AG09319 (cell line): ENCODE measurements around the gene PA2G4.

ENCODE experiments used
- DNase-seq: peaks from one replicate; pipeline ENCODE4 v3.0.0-alpha.2; 2010; ENCODE audit warnings: low read depth; ENCODE audit errors: extremely low read depth
- CTCF ChIP-seq: IDR thresholded peaks from 2 replicates; pipeline ENCODE4 v1.5.1; 2011; ENCODE audit warnings: low read depth, mild to moderate bottlenecking, inconsistent platforms, low read length, moderate library complexity

Gene PA2G4

GRCh38 chr12:56119361-56119796, 15.0 kb downstream of the PA2G4 start:
- TF ChIP-seq CTCF, result peak; percentile 74
- peak; percentile 81 for DNase-seq

GRCh38 chr12:56120158-56120846, 15.9 kb downstream of the PA2G4 start:
- DNase-seq, result no peak
- TF ChIP-seq CTCF, result no peak

GRCh38 chr12:56121204-56121870, 17.0 kb downstream of the PA2G4 start:
- no peak for DNase-seq
- TF ChIP-seq CTCF, result no peak

GRCh38 chr12:56122637-56123036, 18.3 kb downstream of the PA2G4 start:
- no peak for TF ChIP-seq CTCF
- no peak for DNase-seq

GRCh38 chr12:56124133-56124532, 19.8 kb downstream of the PA2G4 start:
- DNase-seq, result no peak
- no peak for TF ChIP-seq CTCF

- no peak for TF ChIP-seq CTCF
- no peak for DNase-seq
Measured at GRCh38 chr12:56126732-56127239, 22.4 kb downstream of the PA2G4 start.

GRCh38 chr12:56127485-56127887, 23.1 kb downstream of the PA2G4 start:
- no peak for DNase-seq

More at GRCh38 chr12:56127485-56127887, 23.1 kb downstream of the PA2G4 start:
- TF ChIP-seq CTCF, result no peak
